Measurements from ENCODE around the gene SLC38A10. TPM values are rescaled to one million over a fixed set of nuclear protein-coding genes. Genes with fewer than 3 reads are reported as not detected.

Gene SLC38A10
- total RNA-seq, 2 donors from 2014 or later = 46.2 to 63.4 TPM

- no peaks in the 10 kb centered on the region for H3K36me3 ChIP-seq
Measured at GRCh38 chr17:81202318-81202717, 92.8 kb downstream of the SLC38A10 start.

GRCh38 chr17:81200695-81201580 lies 94.2 kb downstream of the SLC38A10 start:
- Histone ChIP-seq H3K4me3 (no peak overlapping the region), H3K27ac (no peak overlapping the region), H3K27me3 (no peaks in the 10 kb centered on the region), H3K9me3 (no peaks in the 10 kb centered on the region), H3K4me1 (peaks cover 0 to 9% of the 10 kb centered on the region in 2 donors), H3K36me3 (no peaks in the 10 kb centered on the region)
- TF ChIP-seq CTCF (IDR thresholded peaks at IDR 0.05) = peak in 1 of 2 donors; percentile 69
- peak; percentile 61 for DNase-seq (ENCODE audit: low spot score)

More at GRCh38 chr17:81202318-81202717, 92.8 kb downstream of the SLC38A10 start:
- Histone ChIP-seq H3K4me3 (no peak overlapping the region), H3K27me3 (no peaks in the 10 kb centered on the region), H3K4me1 (peaks cover 0 to 9% of the 10 kb centered on the region in 2 donors), H3K9me3 (no peaks in the 10 kb centered on the region), H3K27ac (no peak overlapping the region)
- TF ChIP-seq CTCF (IDR thresholded peaks at IDR 0.05) = no peak
- DNase-seq (ENCODE audit: low spot score) = no peak

- no peak overlapping the region for H3K27ac ChIP-seq
- H3K36me3 ChIP-seq = no peaks in the 10 kb centered on the region
- no peaks in the 10 kb centered on the region for H3K9me3 ChIP-seq
- H3K4me1 ChIP-seq = peaks cover 0 to 9% of the 10 kb centered on the region in 2 donors
- no peak overlapping the region for H3K4me3 ChIP-seq
- TF ChIP-seq CTCF (IDR thresholded peaks at IDR 0.05) = no peak
- no peak for DNase-seq (ENCODE audit: low spot score)
- H3K27me3 ChIP-seq = no peaks in the 10 kb centered on the region
Measured at GRCh38 chr17:81200201-81200600, 94.9 kb downstream of the SLC38A10 start.

GRCh38 chr17:81199482-81199830 lies 95.7 kb downstream of the SLC38A10 start:
- Histone ChIP-seq H3K36me3 (no peaks in the 10 kb centered on the region), H3K27me3 (no peaks in the 10 kb centered on the region), H3K4me3 (no peak overlapping the region), H3K9me3 (no peaks in the 10 kb centered on the region), H3K27ac (no peak overlapping the region), H3K4me1 (peaks cover 0 to 9% of the 10 kb centered on the region in 2 donors)
- no peak for TF ChIP-seq CTCF (IDR thresholded peaks at IDR 0.05)
- no peak for DNase-seq (ENCODE audit: low spot score)

- Histone ChIP-seq H3K27ac (no peak overlapping the region), H3K36me3 (no peaks in the 10 kb centered on the region), H3K9me3 (no peaks in the 10 kb centered on the region), H3K4me1 (peaks cover 0 to 9% of the 10 kb centered on the region in 2 donors), H3K27me3 (no peaks in the 10 kb centered on the region), H3K4me3 (no peak overlapping the region)
- DNase-seq (ENCODE audit: low spot score) = no peak
- TF ChIP-seq CTCF (IDR thresholded peaks at IDR 0.05) = no peak
Measured at GRCh38 chr17:81198826-81199481, 96.2 kb downstream of the SLC38A10 start.
